NOMO-1 treated with DMSO at 0.1 percent for 48 hours (cell line): ENCODE results near the gene TMSB4X.
A peak's percentile ranks its signal among the peaks of the same experiment; 100 is the strongest.
"Not testable (repeated sequence)": the region's sequence is repeated elsewhere in the genome, so short reads cannot be mapped to it uniquely, and the experiment has no call there.

Experiments used
- DNase-seq: peaks from one replicate; lab custom pipeline; 2025; ENCODE audit not compliant: unreplicated experiment; lab: John Stamatoyannopoulos, UW

Gene TMSB4X

GRCh38 chrX:12954981-12955380 is 19.9 kb upstream of the TMSB4X start:
- peak; percentile 63 for DNase-seq

GRCh38 chrX:12955882-12956703 is 18.8 kb upstream of the TMSB4X start:
- peak; percentile 98 for DNase-seq

GRCh38 chrX:12956704-12957534 is 18.0 kb upstream of the TMSB4X start:
- DNase-seq: peak; percentile 98

- no peak for DNase-seq
Measured at GRCh38 chrX:12958059-12958458, 16.9 kb upstream of the TMSB4X start.

GRCh38 chrX:12958461-12958860 is 16.4 kb upstream of the TMSB4X start:
- DNase-seq: no peak

- DNase-seq: peak; percentile 32
Measured at GRCh38 chrX:12961196-12961718, 13.7 kb upstream of the TMSB4X start.

- peak; percentile 41 for DNase-seq
Measured at GRCh38 chrX:12962041-12962504, 12.8 kb upstream of the TMSB4X start.

GRCh38 chrX:12963210-12963850 is 11.6 kb upstream of the TMSB4X start:
- DNase-seq: not testable (repeated sequence)

GRCh38 chrX:12965131-12965940 is 9.6 kb upstream of the TMSB4X start:
- DNase-seq: no peak

GRCh38 chrX:12966151-12966550 is 8.8 kb upstream of the TMSB4X start:
- DNase-seq: no peak

GRCh38 chrX:12967711-12968465 is 7.0 kb upstream of the TMSB4X start:
- DNase-seq: no peak

GRCh38 chrX:12970691-12971202 is 4.2 kb upstream of the TMSB4X start:
- peak; percentile 95 for DNase-seq

- DNase-seq: peak; percentile 63
Measured at GRCh38 chrX:12971282-12972003, 3.5 kb upstream of the TMSB4X start.

- DNase-seq: peak; percentile 65
Measured at GRCh38 chrX:12972243-12972642, 2.7 kb upstream of the TMSB4X start.

- DNase-seq: no peak
Measured at GRCh38 chrX:12972878-12973560, 1.9 kb upstream of the TMSB4X start.

GRCh38 chrX:12973561-12974304 is 1.2 kb upstream of the TMSB4X start:
- DNase-seq: peak; percentile 74

- peak; percentile 72 for DNase-seq
Measured at GRCh38 chrX:12974305-12974795, 560 bp upstream of the TMSB4X start.

GRCh38 chrX:12975670-12975965 is 708 bp downstream of the TMSB4X start:
- peak; percentile 52 for DNase-seq
